GM18861 (cell line): ENCODE measurements around the gene DMGDH.
A peak's percentile ranks its signal among the peaks of the same experiment; 100 is the strongest.
"Not testable (repeated sequence)": the region's sequence is repeated elsewhere in the genome, so short reads cannot be mapped to it uniquely, and the experiment has no call there.

ENCODE experiments used
- ATAC-seq: cut with Tn5 transposase; IDR thresholded peaks from one replicate; pipeline ENCODE4 v1.9.1; 2021; ENCODE audit not compliant: unreplicated experiment

DMGDH gene

GRCh38 chr5:79020861-79021561, 48.5 kb downstream of the DMGDH start:
- ATAC-seq: peak; percentile 68

- no peak for ATAC-seq
These were observed 54.8 kb downstream of the DMGDH start for GRCh38 chr5:79014631-79015030.

- no peak for ATAC-seq
These were observed 57.6 kb downstream of the DMGDH start for GRCh38 chr5:79011869-79012268.

- no peak for ATAC-seq
These were observed 58.1 kb downstream of the DMGDH start for GRCh38 chr5:79011219-79011836.

- ATAC-seq: no peak
These were observed 61.1 kb downstream of the DMGDH start for GRCh38 chr5:79008362-79008761.

- ATAC-seq: no peak
These were observed 61.6 kb downstream of the DMGDH start for GRCh38 chr5:79007872-79008271.

GRCh38 chr5:79005936-79006631, 63.4 kb downstream of the DMGDH start:
- ATAC-seq: no peak

- ATAC-seq: no peak
These were observed 64.3 kb downstream of the DMGDH start for GRCh38 chr5:79005151-79005550.

- no peak for ATAC-seq
These were observed 67.1 kb downstream of the DMGDH start for GRCh38 chr5:79002374-79002773.

- ATAC-seq: no peak
These were observed 68.0 kb downstream of the DMGDH start for GRCh38 chr5:79001471-79001870.

- ATAC-seq: no peak
These were observed 72.4 kb downstream of the DMGDH start for GRCh38 chr5:78997090-78997489.

GRCh38 chr5:78995521-78996007, 73.9 kb downstream of the DMGDH start:
- no peak for ATAC-seq

- no peak for ATAC-seq
These were observed 76.3 kb downstream of the DMGDH start for GRCh38 chr5:78993165-78993564.

GRCh38 chr5:78992146-78992545, 77.3 kb downstream of the DMGDH start:
- no peak for ATAC-seq

GRCh38 chr5:78989080-78989479, 80.4 kb downstream of the DMGDH start:
- ATAC-seq: no peak

- peak; percentile 41 for ATAC-seq
These were observed 83.7 kb downstream of the DMGDH start for GRCh38 chr5:78985725-78986223.

GRCh38 chr5:78985116-78985724, 84.3 kb downstream of the DMGDH start, which contains the start of gene ARSB:
ARSB (minus strand) TSS chr5:78985310; CDS start chr5:78985248, 62 bp downstream.
- peak; percentile 20 for ATAC-seq

- ATAC-seq: peak; percentile 34
These were observed 84.9 kb downstream of the DMGDH start for GRCh38 chr5:78984439-78985115.

GRCh38 chr5:78983601-78984438, 85.7 kb downstream of the DMGDH start:
- no peak for ATAC-seq

GRCh38 chr5:78983194-78983593, 86.3 kb downstream of the DMGDH start:
- not testable (repeated sequence) for ATAC-seq
